ENCODE data around the gene DGKH.

Gene DGKH

GRCh38 chr13:42275506-42275905, 227.1 kb downstream of the DGKH start:
- no peak for DNase-seq (ENCODE audit: low read depth)

DNA sequence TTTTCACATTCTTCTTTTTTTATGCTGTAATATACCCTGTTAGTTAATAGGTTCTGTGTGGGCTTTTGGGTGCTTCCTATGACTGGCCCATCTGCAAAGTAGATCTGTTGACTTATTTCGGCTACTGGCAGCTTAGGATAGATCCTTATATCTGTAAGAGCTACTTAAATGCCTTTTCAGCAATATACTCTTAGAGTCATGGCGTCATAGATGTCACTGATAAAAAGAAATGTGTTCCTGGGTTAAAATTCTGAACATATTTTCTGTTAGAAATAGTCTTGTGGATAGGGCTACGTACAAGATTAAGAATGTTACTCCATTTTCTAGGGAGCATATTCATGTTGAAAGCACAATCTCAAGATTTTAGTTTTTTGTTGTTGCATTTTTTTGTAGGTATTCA, 228.2 kb downstream of the DGKH start:
- DNase-seq (ENCODE audit: low read depth), result no peak

DNA sequence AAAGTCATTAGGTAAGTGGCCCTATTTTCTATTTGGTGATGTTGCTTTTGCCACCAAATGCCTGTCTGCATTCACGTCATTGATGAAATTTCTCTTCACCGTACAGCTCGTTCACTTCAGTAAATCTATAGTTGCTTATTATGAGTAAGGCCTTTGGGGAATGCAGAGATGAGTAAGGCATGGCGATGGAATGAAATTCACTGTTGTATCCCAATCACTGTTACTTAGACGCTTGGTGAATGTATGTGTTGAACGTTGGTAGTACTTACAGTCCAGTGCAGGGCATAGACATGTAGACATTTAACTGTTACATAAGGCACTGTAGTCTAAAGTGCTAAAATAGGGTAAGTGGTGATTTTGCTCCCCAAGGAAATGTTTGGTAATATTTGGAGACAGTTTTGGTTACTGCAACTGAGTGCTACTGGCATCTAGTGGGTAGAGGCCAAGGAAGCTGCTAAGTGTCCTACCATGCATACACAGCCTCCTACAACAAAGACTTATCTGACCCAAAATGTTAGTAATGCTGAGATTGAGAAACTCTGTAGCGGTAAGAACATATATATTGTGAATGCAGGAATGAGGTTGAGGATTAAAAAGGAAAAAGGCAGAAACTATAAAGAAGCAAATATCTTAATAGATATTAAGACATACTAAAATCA, 229.3 kb downstream of the DGKH start:
- no peak for DNase-seq (ENCODE audit: low read depth)

- no peak for DNase-seq (ENCODE audit: low read depth)
These were observed 230.6 kb downstream of the DGKH start for GRCh38 chr13:42279080-42279479.

DNA sequence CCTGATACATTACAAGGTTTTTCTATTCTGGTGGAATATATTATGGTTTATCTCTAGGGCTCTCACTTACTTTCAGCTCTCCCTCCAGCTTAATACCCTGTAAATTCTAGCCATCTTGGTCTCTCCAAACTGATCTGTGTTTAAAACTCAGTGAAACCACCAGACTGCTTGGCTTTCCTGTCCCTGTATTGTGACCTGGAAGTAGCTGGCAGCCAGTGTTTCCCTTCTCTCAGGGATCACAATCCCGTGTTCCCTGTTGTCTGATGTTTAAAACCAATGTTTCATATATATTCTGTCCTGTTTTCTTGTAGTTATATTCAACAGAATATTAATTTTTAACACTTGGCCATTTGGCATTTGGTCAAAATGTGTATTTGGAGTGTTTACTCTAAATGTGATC, 231.5 kb downstream of the DGKH start:
- DNase-seq (ENCODE audit: low read depth), result no peak

DNA sequence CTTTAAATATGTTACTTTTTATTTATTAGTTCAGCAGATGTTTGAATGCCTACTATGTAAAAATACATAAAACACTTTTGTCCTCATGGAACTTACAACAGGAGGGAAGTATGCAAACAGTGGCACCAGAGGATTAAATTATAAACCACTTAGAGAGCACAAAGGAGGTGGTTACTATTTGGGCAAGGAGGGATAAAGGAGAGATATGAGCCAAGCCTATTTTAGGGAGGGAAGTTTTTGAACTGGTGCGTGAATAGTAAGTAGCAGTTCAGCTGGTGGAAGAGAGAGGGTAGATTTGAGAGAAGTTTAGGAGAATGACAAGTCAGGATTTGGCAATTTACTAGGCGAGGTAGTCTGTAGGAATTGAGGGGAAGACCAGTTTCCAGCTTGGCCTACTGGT, 232.1 kb downstream of the DGKH start:
- DNase-seq (ENCODE audit: low read depth), result no peak

DNA sequence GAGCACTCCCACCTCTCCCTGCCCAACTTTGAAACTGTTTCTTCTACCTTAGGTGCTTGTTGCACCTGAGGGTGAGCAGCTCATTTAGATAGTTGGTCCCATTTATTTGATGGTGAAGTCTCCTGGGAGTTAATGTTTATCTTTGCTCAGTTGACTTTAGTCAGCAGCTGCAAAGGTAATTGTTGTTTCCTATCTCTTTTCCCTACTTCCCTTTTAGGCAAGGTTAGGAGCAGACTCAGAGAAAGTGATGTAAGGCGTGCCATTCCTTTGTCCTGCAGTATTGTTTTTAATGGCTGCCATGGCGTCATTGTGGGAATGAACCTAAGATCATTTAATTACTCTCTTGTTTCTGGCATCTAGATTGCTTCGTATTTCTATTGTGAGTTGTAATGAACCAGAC, 235.1 kb downstream of the DGKH start:
- no peak for DNase-seq (ENCODE audit: low read depth)

DNA sequence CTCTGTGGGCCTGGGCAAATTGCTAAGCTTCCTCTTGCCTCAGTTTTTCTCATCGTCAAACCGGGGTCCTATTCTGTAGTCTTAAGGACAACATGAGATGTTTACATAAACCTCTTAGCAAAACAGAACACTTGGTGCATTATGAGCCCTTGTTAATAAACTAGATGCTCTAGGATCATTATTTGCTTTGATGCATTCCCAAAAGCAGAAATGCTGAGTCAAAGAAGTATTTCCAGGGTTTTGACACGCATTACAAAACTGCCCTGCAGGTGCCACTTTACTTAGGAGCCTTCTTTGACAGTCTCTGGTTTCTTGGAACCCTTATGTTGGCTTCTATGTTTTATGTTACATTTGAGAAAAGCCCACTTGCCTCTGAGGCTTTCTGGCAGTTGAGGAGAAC, 235.6 kb downstream of the DGKH start:
- no peak for DNase-seq (ENCODE audit: low read depth)
